Coronary artery (tissue), 2 donors: ENCODE data around the gene DNAH1.

Source experiments
- DNase-seq: peaks from one replicate; pipeline ENCODE4 v3.0.0-alpha.2; 2017; ENCODE audit warnings: low spot score
- H3K27ac ChIP-seq, 2 donors: fragments of 200-600 bp; sonication (generic); one replicate each; pipeline ENCODE4 v1.5.1; 2016 to 2019
- H3K4me3 ChIP-seq: fragments of 200-600 bp; sonication (generic); 2 replicates; pipeline ENCODE4 v1.5.1; 2016; ENCODE audit warnings: mild to moderate bottlenecking, moderate library complexity
- TF ChIP-seq, protein P1 (sequence below): fragments of 200-600 bp; sonication (generic); IDR thresholded peaks from one replicate; pipeline ENCODE4 v1.5.1; 2019; ENCODE audit warnings: antibody characterized with exemption

Gene DNAH1

DNA sequence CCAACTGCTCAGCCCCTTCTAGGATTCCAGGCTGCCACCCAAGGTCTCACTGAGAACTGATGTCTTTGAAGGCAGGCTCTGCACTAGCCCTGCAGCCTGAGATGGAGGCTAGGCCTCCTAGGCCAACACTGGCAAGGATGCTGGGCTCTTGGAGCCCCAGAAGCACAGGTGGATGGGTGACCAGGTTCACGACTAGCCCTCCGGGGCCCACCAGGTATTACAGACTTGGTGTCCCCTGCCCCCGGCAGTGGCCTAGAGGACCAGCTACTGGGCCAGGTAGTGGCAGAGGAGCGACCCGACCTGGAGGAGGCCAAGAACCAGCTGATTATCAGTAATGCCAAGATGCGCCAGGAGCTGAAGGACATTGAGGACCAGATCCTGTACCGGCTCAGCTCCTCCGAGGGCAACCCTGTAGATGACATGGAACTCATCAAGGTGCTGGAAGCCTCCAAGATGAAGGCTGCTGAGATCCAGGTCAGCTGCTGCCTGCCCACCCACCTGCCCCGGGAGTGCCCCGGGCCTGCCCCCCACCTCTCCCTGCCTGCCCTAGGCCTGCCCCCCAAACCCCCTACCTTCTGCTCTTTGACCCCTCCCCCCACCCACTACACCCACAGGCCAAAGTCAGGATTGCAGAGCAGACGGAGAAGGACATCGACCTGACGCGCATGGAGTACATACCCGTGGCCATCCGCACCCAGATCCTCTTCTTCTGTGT is 76.3 kb downstream of the DNAH1 start:
- Histone ChIP-seq H3K27ac (no peak overlapping the region), H3K4me3 (no peak overlapping the region)
- TF ChIP-seq, protein P1, sequence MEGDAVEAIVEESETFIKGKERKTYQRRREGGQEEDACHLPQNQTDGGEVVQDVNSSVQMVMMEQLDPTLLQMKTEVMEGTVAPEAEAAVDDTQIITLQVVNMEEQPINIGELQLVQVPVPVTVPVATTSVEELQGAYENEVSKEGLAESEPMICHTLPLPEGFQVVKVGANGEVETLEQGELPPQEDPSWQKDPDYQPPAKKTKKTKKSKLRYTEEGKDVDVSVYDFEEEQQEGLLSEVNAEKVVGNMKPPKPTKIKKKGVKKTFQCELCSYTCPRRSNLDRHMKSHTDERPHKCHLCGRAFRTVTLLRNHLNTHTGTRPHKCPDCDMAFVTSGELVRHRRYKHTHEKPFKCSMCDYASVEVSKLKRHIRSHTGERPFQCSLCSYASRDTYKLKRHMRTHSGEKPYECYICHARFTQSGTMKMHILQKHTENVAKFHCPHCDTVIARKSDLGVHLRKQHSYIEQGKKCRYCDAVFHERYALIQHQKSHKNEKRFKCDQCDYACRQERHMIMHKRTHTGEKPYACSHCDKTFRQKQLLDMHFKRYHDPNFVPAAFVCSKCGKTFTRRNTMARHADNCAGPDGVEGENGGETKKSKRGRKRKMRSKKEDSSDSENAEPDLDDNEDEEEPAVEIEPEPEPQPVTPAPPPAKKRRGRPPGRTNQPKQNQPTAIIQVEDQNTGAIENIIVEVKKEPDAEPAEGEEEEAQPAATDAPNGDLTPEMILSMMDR: no peak
- no peak for DNase-seq

DNA sequence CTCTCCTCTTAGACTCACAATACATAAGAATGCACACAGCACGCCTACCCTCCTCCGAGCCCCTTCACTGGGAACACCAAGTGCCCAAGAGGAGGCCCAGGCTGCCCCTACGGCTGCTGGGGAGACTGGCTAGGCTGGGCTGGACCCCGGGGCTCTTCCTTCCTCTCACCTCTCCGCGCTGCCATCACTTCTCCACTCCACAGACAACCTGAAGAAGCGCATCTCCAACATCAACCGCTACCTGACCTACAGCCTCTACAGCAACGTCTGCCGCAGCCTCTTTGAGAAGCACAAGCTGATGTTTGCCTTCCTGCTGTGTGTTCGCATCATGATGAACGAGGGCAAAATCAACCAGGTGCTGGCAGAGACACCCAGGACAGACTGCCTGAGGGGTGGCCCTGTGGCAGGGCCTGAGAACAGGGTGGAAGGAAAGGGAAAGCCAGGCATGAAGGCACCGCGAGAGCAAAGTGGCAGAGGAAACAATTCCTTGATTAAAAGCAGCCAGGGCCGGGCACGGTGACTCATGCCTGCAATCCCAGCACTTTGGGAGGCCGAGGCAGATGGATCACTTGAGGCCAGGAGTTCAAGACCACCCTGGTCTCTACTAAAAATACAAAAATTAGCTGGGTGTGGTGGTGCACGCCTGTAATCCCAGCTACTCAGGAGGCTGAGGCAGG is 77.2 kb downstream of the DNAH1 start:
- TF ChIP-seq, protein P1: no peak
- no peak overlapping the region for H3K27ac ChIP-seq
- H3K4me3 ChIP-seq: no peak overlapping the region
- DNase-seq: no peak

DNA sequence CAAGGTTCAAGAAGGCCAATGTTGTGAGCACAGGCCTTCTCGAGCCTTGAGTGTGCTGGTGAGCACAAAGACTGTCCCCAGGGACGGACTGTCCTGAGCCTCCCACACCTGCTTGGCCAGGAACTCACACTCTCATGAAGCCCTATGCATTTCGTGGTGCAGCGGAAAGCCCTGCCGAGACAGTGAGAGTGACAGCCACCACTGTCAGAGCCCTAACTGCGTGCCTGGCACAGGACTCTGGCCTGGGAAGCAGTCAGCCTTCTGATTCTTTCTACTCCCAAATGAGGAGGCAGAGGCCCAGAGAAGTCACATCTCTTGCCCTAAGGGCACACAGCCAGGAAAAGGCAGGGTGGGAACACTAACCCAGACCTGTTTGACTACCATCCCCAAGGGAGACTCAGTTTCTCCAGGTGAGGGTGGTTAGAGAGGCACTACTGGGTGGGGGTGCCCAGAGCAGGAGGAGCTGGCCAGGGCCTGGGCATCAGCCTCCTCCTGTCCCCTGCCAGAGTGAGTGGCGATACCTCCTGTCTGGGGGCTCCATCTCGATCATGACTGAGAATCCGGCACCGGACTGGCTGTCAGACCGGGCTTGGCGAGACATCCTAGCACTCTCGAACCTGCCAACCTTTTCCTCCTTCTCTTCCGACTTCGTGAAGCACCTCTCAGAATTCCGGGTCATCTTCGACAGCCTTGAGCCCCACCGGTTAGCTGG is 78.0 kb downstream of the DNAH1 start:
- DNase-seq: no peak
- H3K27ac ChIP-seq: no peak overlapping the region
- no peak overlapping the region for H3K4me3 ChIP-seq
- TF ChIP-seq, protein P1: no peak

DNA sequence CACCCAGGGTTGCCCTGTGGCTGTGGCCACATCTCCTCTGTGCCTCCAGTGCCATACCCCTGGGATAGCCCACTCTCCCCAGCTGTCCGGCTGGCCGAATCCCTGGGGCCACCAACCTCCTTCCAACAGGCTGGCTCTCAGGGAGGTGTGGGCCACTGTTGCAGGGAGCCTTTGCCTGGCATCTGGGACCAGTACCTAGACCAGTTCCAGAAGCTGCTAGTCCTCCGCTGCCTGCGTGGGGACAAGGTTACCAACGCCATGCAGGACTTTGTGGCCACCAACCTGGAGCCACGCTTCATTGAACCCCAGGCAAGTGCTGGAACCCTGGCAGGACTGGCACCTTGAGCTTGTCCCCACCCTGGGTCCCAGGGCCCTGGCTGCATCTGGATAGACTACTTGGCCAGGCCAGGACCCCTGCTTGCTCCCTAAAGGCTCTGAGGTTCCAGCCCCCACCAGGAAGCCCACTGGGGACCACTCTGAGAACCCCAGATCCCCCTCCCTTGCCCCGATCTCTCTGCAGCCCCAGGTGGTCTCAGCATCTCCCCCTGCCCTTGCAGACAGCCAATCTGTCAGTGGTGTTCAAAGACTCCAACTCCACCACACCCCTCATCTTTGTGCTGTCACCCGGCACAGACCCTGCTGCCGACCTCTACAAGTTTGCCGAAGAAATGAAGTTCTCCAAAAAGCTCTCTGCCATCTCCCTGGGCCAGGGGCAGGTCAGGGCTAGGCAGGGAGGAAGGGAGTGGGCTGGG is 78.8 kb downstream of the DNAH1 start:
- DNase-seq: no peak
- TF ChIP-seq, protein P1: no peak
- Histone ChIP-seq H3K4me3 (no peak overlapping the region), H3K27ac (no peak overlapping the region)

DNA sequence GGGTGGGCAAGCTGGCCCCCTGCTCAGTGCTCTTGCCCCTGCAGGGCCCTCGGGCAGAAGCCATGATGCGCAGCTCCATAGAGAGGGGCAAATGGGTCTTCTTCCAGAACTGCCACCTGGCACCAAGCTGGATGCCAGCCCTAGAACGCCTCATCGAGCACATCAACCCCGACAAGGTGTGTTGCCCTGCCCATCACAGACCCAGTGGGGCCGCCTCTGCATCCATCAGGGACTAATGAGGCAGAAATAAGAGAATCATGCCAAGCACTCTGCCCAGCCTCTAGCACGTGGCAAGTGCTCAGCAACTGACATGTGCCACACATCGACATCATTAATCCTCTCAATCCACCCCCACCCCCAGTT is 79.4 kb downstream of the DNAH1 start:
- Histone ChIP-seq H3K4me3 (no peak overlapping the region), H3K27ac (no peak overlapping the region)
- no peak for DNase-seq
- TF ChIP-seq, protein P1: no peak

DNA sequence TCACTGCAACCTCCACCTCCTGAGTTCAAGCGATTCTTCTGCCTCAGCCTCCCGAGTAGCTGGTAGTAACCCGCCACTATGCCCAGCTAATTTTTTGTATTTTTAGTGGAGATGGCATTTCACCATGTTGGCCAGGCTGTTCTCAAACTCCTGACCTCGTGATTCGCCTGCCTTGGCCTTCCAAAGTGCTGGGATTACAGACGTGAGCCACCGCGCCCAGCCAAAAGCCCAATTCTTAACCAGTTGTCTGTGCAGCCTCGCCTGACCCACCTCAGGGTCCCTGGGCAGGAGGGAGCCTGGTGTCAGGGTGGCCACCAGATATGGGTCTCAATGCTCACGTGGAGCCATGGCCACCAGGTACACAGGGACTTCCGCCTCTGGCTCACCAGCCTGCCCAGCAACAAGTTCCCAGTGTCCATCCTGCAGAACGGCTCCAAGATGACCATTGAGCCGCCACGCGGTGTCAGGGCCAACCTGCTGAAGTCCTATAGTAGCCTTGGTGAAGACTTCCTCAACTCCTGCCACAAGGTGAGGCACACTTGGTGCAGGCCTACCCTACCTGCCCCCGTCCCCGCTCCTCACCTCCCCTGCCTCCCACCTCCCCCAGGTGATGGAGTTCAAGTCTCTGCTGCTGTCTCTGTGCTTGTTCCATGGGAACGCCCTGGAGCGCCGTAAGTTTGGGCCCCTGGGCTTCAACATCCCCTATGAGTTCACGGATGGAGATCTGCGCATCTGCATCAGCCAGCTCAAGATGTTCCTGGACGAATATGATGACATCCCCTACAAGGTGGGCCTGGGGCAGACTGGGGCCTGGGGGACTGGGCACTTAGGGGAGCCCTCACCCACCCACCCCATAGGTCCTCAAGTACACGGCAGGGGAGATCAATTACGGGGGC is 80.1 kb downstream of the DNAH1 start:
- DNase-seq: no peak

More for the DNA sequence above, 80.1 kb downstream of the DNAH1 start:
- Histone ChIP-seq H3K27ac (no peak overlapping the region), H3K4me3 (no peak overlapping the region)
- TF ChIP-seq, protein P1: no peak
